HG03575 (cell line): ENCODE measurements around the gene PLBD2.

Experiments used
- ATAC-seq: cut with Tn5 transposase; IDR thresholded peaks from one replicate; pipeline ENCODE4 v1.9.1; 2021; ENCODE audit not compliant: unreplicated experiment, insufficient number of reproducible peaks, low FRiP score; ENCODE audit errors: extremely low read depth

Gene PLBD2

GRCh38 chr12:113427882-113428281 is 69.5 kb downstream of the PLBD2 start:
- ATAC-seq = no peak

GRCh38 chr12:113428482-113428881 is 70.1 kb downstream of the PLBD2 start:
- no peak for ATAC-seq

GRCh38 chr12:113432986-113433385 is 74.6 kb downstream of the PLBD2 start:
- ATAC-seq = no peak

- no peak for ATAC-seq
These were observed 77.0 kb downstream of the PLBD2 start for GRCh38 chr12:113435367-113435766.

- no peak for ATAC-seq
These were observed 78.2 kb downstream of the PLBD2 start for GRCh38 chr12:113436586-113436985.

GRCh38 chr12:113436993-113437728 is 78.8 kb downstream of the PLBD2 start:
- ATAC-seq = no peak

- ATAC-seq = no peak
These were observed 79.3 kb downstream of the PLBD2 start for GRCh38 chr12:113437729-113438100.

- no peak for ATAC-seq
These were observed 80.3 kb downstream of the PLBD2 start for GRCh38 chr12:113438523-113439300.

GRCh38 chr12:113439301-113439597 is 80.9 kb downstream of the PLBD2 start:
- ATAC-seq = no peak

GRCh38 chr12:113439606-113440030 is 81.2 kb downstream of the PLBD2 start:
- no peak for ATAC-seq

- ATAC-seq = no peak
These were observed 81.9 kb downstream of the PLBD2 start for GRCh38 chr12:113440336-113440735.
